AG09309 (cell line): Measurements from ENCODE around the gene SLAMF9.
A peak's percentile ranks its signal among the peaks of the same experiment; 100 is the strongest.

Source experiments
- DNase-seq: peaks from one replicate; pipeline ENCODE4 v3.0.0-alpha.2; 2010; ENCODE audit warnings: low read depth
- H3K4me3 ChIP-seq: 2 replicates; pipeline ENCODE4 v1.5.1; 2011; ENCODE audit warnings: mild to moderate bottlenecking, low read depth, low read length, moderate library complexity; ENCODE audit not compliant: control insufficient read depth
- TF ChIP-seq, protein P1 (sequence below): IDR thresholded peaks from 2 replicates; pipeline ENCODE4 v1.5.1; 2011; ENCODE audit warnings: mild to moderate bottlenecking, low read depth, low read length, inconsistent platforms; ENCODE audit not compliant: insufficient read depth, control insufficient read depth; ENCODE audit errors: missing control alignments

Gene SLAMF9

DNA sequence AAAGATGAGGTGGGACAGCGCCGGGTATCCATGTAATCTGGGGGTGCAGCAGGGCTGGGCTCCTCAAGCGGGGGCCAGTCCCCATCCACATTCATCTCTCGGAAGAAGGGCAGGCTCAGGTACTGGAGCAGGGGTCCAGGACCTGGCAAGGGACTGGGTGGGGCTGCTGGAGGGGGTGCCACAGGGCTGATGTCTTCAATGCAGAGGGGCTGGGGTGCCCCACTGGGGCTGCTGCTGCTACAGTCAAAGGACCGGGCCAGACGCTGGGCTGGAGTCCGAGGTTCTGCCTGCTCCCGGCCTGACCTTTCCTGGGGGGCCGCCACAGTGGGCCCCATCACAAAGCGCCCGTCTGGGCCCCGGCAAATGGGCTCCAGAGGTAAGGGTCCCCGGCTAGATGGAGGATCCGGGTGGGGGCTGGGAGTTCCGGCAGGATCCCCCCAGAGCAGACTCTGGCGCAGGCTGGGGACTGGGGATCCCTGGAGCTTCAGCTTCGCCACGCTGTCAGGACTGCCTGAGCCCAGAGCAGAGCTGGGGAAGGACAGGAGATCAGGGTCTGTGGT is 25.5 kb downstream of the SLAMF9 start:
- DNase-seq: no peak
- no peak overlapping the region for H3K4me3 ChIP-seq
- TF ChIP-seq, protein P1, sequence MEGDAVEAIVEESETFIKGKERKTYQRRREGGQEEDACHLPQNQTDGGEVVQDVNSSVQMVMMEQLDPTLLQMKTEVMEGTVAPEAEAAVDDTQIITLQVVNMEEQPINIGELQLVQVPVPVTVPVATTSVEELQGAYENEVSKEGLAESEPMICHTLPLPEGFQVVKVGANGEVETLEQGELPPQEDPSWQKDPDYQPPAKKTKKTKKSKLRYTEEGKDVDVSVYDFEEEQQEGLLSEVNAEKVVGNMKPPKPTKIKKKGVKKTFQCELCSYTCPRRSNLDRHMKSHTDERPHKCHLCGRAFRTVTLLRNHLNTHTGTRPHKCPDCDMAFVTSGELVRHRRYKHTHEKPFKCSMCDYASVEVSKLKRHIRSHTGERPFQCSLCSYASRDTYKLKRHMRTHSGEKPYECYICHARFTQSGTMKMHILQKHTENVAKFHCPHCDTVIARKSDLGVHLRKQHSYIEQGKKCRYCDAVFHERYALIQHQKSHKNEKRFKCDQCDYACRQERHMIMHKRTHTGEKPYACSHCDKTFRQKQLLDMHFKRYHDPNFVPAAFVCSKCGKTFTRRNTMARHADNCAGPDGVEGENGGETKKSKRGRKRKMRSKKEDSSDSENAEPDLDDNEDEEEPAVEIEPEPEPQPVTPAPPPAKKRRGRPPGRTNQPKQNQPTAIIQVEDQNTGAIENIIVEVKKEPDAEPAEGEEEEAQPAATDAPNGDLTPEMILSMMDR: no peak

DNA sequence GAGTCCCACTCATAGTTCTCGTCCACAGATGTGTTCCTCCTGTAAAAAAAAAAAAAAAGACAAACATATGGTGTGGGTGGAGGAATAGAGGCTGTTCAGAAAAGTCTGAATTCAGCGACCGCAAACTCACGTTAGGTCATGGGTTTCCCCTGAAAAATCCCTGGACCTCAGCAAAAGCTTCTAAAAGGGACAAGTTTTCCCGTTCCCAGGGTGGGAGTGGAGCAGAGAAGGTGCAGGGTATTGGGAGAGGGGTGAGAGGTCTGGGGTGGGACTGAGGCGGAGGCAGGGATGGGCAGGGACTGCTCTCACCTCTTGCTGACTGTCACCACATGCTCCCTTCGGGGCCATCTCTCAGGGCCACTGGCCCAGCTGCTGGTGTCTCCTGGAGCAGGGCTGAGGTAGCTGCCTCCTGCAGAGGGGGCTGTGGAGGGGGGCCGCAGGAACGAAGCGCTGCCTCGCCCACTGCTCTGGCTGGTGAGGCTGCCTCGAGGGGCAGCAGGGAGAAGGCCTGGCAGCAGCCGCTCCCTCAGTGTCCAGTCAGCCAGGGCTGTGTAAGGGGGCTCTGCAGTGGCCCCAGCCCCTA is 26.1 kb downstream of the SLAMF9 start:
- no peak for DNase-seq
- TF ChIP-seq, protein P1: no peak
- H3K4me3 ChIP-seq: no peak overlapping the region

GRCh38 chr1:159927211-159927848 is 26.7 kb downstream of the SLAMF9 start:
- no peak for DNase-seq
- H3K4me3 ChIP-seq: no peak overlapping the region
- TF ChIP-seq, protein P1: no peak

DNA sequence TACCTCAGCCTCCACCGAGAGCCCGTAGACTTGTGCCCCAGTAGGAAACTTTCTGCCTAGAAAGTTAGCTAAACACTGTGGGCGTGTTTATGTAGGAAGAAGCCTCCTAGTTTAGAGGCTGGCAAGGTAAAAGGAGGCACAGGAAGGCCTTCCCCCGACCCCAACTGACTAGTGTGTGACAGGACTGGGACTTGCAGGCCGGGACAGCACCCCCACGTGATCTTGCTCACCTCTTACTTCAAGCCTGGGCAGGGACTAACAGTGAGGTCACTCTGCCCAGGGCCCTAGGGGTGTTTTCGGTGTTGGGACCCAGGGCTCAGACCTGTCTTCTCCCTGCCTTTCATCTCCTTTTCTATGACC is 28.3 kb downstream of the SLAMF9 start:
- DNase-seq: no peak
- peak overlapping the region; percentile 73 for H3K4me3 ChIP-seq
- TF ChIP-seq, protein P1: no peak

GRCh38 chr1:159924791-159925718 is 29.0 kb downstream of the SLAMF9 start, which contains the start of gene TAGLN2:
Gene TAGLN2, minus strand, starts transcription at chr1:159925507. Its CDS starts 4,998 bp downstream, at chr1:159920509.
- TF ChIP-seq, protein P1: no peak
- peak within 1 kb of the TSS; percentile 73 for H3K4me3 ChIP-seq
- DNase-seq: peak; percentile 57

DNA sequence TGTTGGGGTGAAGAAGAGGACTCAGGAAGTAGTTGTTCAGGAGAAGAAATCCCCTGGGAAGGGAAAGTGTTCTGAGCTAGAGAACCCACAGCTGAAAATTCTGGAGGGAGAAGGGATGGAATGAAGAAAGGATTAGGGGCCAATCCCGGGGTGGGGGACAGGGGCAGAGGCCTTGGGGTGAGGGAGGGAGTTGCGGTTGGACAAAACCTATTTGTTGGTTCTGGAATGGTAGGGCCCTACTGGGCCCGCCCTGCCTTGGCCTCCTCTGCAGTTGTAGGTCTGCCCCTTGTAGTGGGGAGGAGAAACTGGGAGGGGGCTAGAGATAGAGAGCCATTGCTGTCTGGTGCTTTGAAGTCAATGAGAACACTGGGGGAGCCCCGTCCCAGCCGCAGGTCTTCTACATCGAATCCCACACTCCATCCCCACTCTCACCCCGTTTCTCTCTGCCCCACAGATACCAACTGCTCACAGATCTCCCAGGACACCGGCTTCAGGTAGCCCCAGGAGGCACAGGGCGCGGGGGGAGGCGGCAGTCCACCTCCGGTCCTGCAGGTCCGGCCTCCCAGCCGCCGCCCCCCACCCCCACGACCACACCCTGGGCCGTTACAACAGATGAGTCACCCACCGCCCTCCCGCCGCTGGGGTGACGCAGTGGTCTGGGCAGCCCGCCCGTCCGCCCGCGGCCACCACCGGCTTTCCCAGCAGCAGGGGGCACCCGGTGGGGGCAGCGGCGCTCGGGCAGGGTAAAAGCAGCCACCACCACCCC is 29.8 kb downstream of the SLAMF9 start:
- DNase-seq: peak; percentile 66
- TF ChIP-seq, protein P1: no peak
- H3K4me3 ChIP-seq: peak overlapping the region; percentile 73
